Neural progenitor cell (in vitro differentiated cells): Measurements from ENCODE around the gene SNRNP25.

Source experiments
- EZH2 ChIP-seq: fragments of 200-600 bp; sonication (generic); IDR thresholded peaks from 2 replicates; pipeline ENCODE4 v1.6.1; 2017; ENCODE audit warnings: antibody characterized with exemption, mild to moderate bottlenecking, moderate library complexity
- EZH2phosphoT487 ChIP-seq: fragments of 200-600 bp; sonication (generic); IDR thresholded peaks from 2 replicates; pipeline ENCODE4 v1.6.1; 2017; ENCODE audit warnings: antibody characterized with exemption
- TF ChIP-seq, protein P1 (sequence below): fragments of 200-600 bp; sonication (generic); IDR thresholded peaks from 2 replicates; pipeline ENCODE4 v1.5.1; 2017; ENCODE audit warnings: antibody characterized with exemption, mild to moderate bottlenecking

DNA sequence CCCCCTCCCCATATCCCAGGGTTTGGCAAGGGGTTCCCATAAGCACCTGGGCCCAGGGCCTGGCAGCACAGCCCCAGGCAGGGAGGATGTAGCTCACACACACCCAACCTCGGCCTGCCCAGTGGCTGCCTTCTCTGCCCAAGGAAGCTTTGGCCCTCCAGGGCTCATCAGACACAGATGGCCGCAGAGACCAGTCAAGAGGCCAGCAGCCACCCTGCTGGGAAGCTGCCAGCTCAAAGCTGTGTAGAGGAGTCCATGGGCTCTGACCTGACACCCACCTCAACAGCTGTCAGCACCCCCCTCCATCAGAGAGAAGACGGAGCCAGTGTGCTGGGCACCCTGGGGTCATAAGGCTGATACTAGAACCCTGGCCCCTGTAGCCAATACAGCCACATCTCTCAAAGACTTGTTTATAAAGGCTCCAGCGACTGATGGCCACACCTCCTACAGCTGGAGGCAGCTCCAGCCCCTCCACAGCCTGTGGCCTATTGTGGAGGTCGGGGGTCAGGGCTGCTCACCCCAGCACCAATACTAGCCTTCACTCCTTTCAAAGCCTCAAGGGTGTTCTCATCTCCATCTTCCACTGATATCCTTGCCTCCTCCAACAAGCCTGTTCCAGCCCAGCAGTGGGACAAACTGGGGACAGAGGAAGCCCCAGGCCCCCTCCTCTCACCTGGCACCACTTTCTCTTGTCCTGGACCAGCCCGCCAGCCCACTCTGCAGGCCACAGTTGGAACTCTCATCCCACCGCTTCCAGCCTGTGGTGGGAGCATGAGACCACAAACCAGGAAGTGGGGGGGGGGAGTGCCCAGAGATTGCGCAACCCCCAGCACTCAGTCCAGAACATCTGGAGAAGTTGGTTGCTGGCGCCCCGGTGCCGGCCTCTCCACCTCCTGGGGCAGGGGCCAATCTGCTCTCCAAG, 22.2 kb downstream of the SNRNP25 start:
- TF ChIP-seq, protein P1, sequence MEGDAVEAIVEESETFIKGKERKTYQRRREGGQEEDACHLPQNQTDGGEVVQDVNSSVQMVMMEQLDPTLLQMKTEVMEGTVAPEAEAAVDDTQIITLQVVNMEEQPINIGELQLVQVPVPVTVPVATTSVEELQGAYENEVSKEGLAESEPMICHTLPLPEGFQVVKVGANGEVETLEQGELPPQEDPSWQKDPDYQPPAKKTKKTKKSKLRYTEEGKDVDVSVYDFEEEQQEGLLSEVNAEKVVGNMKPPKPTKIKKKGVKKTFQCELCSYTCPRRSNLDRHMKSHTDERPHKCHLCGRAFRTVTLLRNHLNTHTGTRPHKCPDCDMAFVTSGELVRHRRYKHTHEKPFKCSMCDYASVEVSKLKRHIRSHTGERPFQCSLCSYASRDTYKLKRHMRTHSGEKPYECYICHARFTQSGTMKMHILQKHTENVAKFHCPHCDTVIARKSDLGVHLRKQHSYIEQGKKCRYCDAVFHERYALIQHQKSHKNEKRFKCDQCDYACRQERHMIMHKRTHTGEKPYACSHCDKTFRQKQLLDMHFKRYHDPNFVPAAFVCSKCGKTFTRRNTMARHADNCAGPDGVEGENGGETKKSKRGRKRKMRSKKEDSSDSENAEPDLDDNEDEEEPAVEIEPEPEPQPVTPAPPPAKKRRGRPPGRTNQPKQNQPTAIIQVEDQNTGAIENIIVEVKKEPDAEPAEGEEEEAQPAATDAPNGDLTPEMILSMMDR, result peak; percentile 12
- TF ChIP-seq EZH2phosphoT487 (no peak), EZH2 (no peak)
